HepG2 (cell line): ENCODE measurements around the gene SMCHD1. TPM values are rescaled to one million over a fixed set of nuclear protein-coding genes. Genes with fewer than 3 reads are reported as not detected.
A peak's percentile ranks its signal among the peaks of the same experiment; 100 is the strongest.

Source experiments
- ARNTL ChIP-seq: sonication (generic); formaldehyde crosslinking; IDR thresholded peaks from 2 replicates; pipeline ENCODE4 v1.4.0; 2020; ENCODE audit warnings: mild to moderate bottlenecking, missing genetic modification reagents
- BCL6 ChIP-seq: IDR thresholded peaks from 2 replicates; pipeline ENCODE4 v1.6.1; 2016; ENCODE audit warnings: missing genetic modification reagents, missing compliant biosample characterization
- CC2D1A ChIP-seq: sonication (generic); formaldehyde crosslinking; IDR thresholded peaks from 2 replicates; pipeline ENCODE4 v1.8.1; 2023; ENCODE audit warnings: mild to moderate bottlenecking, missing genetic modification reagents
- KLF12 ChIP-seq: sonication (generic); formaldehyde crosslinking; IDR thresholded peaks from 2 replicates; pipeline ENCODE4 v1.4.0; 2020; ENCODE audit warnings: missing genetic modification reagents, borderline replicate concordance
- MZF1 ChIP-seq: sonication (generic); formaldehyde crosslinking; IDR thresholded peaks from 2 replicates; pipeline ENCODE4 v1.8.1; 2023; ENCODE audit warnings: mild to moderate bottlenecking, missing genetic modification reagents, borderline replicate concordance
- NAIF1 ChIP-seq: sonication (generic); formaldehyde crosslinking; IDR thresholded peaks from 2 replicates; pipeline ENCODE4 v1.5.0; 2020; ENCODE audit warnings: mild to moderate bottlenecking, missing genetic modification reagents, borderline replicate concordance
- NFAT5 ChIP-seq: sonication (generic); formaldehyde crosslinking; IDR thresholded peaks from 2 replicates; pipeline ENCODE4 v1.4.0; 2020; ENCODE audit warnings: missing genetic modification reagents
- PTBP1 ChIP-seq: fragments of 200-400 bp; formaldehyde crosslinking; IDR thresholded peaks from 2 replicates; pipeline ENCODE4 v1.6.1; 2018; ENCODE audit warnings: low read length, low read depth; ENCODE audit not compliant: poor library complexity, severe bottlenecking
- SETDB1 ChIP-seq: sonication (generic); formaldehyde crosslinking; IDR thresholded peaks from 2 replicates; pipeline ENCODE4 v1.5.1; 2020; ENCODE audit warnings: missing genetic modification reagents, mild to moderate bottlenecking, borderline replicate concordance
- SMAD9 ChIP-seq: sonication (generic); formaldehyde crosslinking; IDR thresholded peaks from 2 replicates; pipeline ENCODE4 v1.5.1; 2020; ENCODE audit warnings: mild to moderate bottlenecking, missing genetic modification reagents
- TEAD3 ChIP-seq: optimal IDR thresholded peaks from 2 replicates; pipeline ENCODE3; 2016; ENCODE audit warnings: borderline replicate concordance
- YY1 ChIP-seq: IDR thresholded peaks from 2 replicates; pipeline ENCODE4 v1.6.1; 2011; ENCODE audit warnings: low read length, low read depth, moderate library complexity, mild to moderate bottlenecking; ENCODE audit not compliant: insufficient read depth, insufficient replicate concordance
- ZBTB42 ChIP-seq: sonication (generic); formaldehyde crosslinking; IDR thresholded peaks from 2 replicates; pipeline ENCODE4 v1.5.0; 2020; ENCODE audit warnings: mild to moderate bottlenecking, missing genetic modification reagents
- ZHX2 ChIP-seq, 2 experiments: sonication (generic) in 1 of 2; formaldehyde crosslinking in 1 of 2; IDR thresholded peaks; 2 replicates each; pipeline versions ENCODE4 v1.6.1 to v1.9.0; 2014 to 2022; ENCODE audit warnings: antibody characterized with exemption in 1 of 2, borderline replicate concordance in 1 of 2, inconsistent platforms in 1 of 2, low read depth in 1 of 2, missing genetic modification reagents in 1 of 2
- ZNF292 ChIP-seq: sonication (generic); formaldehyde crosslinking; IDR thresholded peaks from 2 replicates; pipeline ENCODE4 v1.8.1; 2022; ENCODE audit warnings: mild to moderate bottlenecking, low read depth, missing genetic modification reagents, borderline replicate concordance
- ZNF563 ChIP-seq: sonication (generic); formaldehyde crosslinking; IDR thresholded peaks from 2 replicates; pipeline ENCODE4 v1.8.0; 2022; ENCODE audit warnings: mild to moderate bottlenecking, moderate library complexity, missing genetic modification reagents
- ZNF660 ChIP-seq: sonication (generic); formaldehyde crosslinking; IDR thresholded peaks from 2 replicates; pipeline ENCODE4 v1.5.1; 2020; ENCODE audit warnings: mild to moderate bottlenecking, low read depth, missing genetic modification reagents, borderline replicate concordance
- polyA plus RNA-seq, 8 experiments: library from polyadenylated mRNA; depleted of rRNA in 3 of 8; stranded (reverse) in 7 of 8; unstranded in 1 of 8; fragments of >200 nt; fragmentation: Illumina TruSeq in 4 of 8; extraction: Trizol in 4 of 8; gene quantifications; 2 replicates each; pipeline versions ENCODE4 v1.2.1 to v1.2.3, GENCODE V29; 2011 to 2016; ENCODE audit warnings: low read depth in 4 of 8, missing spikeins in 1 of 8, mixed read lengths in 1 of 8; ENCODE audit not compliant: insufficient read depth in 1 of 8
- total RNA-seq, 5 experiments: library from RNA; depleted of rRNA; stranded (reverse); fragments of >200 nt; fragmentation: Illumina TruSeq; extraction: Trizol; gene quantifications; 2 replicates each; pipeline ENCODE4 v1.2.3, GENCODE V29; 2016; ENCODE audit warnings: low read depth in 1 of 5

Gene SMCHD1
- total and polyA plus RNA-seq, 2 of the 13 experiments (the other 11 are each of a cell fraction or from before 2014, with no cell fraction given), result 21.4 to 93.6 TPM

- TF ChIP-seq PTBP1 (no peak), YY1 (peak; percentile 10), BCL6 (no peak), ZHX2 (IDR thresholded peaks at IDR 0.05; ENCODE audit: low read depth) (no peak), ZHX2 (CRISPR knock-in tag; IDR thresholded peaks at IDR 0.05; ENCODE audit: borderline replicate concordance) (0 out of 2 replicates have a peak, but pooled peaks have one; percentile 63), ZBTB42 (no peak), SETDB1 (CRISPR knock-in tag) (no peak), CC2D1A (CRISPR knock-in tag) (no peak), NAIF1 (CRISPR knock-in tag) (peak; percentile 46; the same call in 1 of the 2 replicates), ZNF563 (CRISPR knock-in tag) (peak; percentile 43; the same call in 1 of the 2 replicates), SMAD9 (no peak), MZF1 (peak; percentile 67; the same call in 1 of the 2 replicates), NFAT5 (CRISPR knock-in tag) (peak; percentile 65; the same call in 1 of the 2 replicates), ZNF292 (CRISPR knock-in tag) (no peak), ARNTL (CRISPR knock-in tag) (no peak; the same call in 1 of the 2 replicates), KLF12 (CRISPR knock-in tag) (peak; percentile 69), TEAD3 (CRISPR knock-in tag) (no peak), ZNF660 (CRISPR knock-in tag) (no peak)
Measured at GRCh38 chr18:2655178-2655953, at the start of gene SMCHD1 (continued).
